Fibroblast of villous mesenchyme (primary cell): ENCODE measurements around the gene DCT. TPM values are rescaled to one million over a fixed set of nuclear protein-coding genes. Genes with fewer than 3 reads are reported as not detected.
"Not testable (repeated sequence)": the region's sequence is repeated elsewhere in the genome, so short reads cannot be mapped to it uniquely, and the experiment has no call there.

Source experiments
- DNase-seq: peaks from one replicate; pipeline ENCODE4 v3.0.0-alpha.2; 2010; ENCODE audit warnings: low read depth
- H3K4me3 ChIP-seq: 2 replicates; pipeline ENCODE4 v1.5.1; 2011; ENCODE audit warnings: low read depth, mild to moderate bottlenecking, low read length
- CTCF ChIP-seq: IDR thresholded peaks from 2 replicates; pipeline ENCODE4 v1.5.1; 2012; ENCODE audit warnings: low read depth, mild to moderate bottlenecking, low read length; ENCODE audit not compliant: insufficient read depth
- total RNA-seq: library from RNA; depleted of rRNA; stranded (reverse); fragments of >200 nt; gene quantifications from 2 replicates; pipeline ENCODE4 v1.2.3, GENCODE V29; 2012

The DCT gene
- total RNA-seq = not detected in 2 replicates

- no peak for DNase-seq
- H3K4me3 ChIP-seq = no peak within 1 kb of the TSS
- no peak for TF ChIP-seq CTCF
These were observed at the start of gene DCT for GRCh38 chr13:94479616-94480015. TSS of gene DCT (minus strand) at chr13:94479682. CDS start at chr13:94479255, 427 bp downstream.

DNA sequence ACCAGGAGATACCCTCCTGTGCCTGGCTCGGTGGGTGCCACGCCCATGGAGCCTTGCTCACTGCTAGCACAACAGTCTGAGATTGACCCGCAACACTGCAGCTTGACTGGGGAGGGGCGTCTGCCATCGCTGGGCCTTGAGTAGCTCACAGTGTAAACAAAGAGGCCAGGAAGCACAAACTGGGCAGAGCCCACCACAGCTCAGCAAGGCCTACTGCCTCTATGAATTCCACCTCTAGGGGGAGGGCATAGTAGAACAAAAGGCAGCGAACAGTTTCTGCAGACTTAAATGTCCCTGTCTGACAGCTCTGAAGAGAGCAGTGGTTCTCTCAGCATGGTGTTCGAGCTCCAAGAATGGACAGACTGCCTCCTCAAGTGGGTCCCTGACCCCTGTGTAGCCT, 47.5 kb upstream of the DCT start:
- DNase-seq, H3K4me3 ChIP-seq: not testable (repeated sequence)

GRCh38 chr13:94525781-94526180, 46.3 kb upstream of the DCT start:
- no peak for TF ChIP-seq CTCF
- no peak for DNase-seq
- no peak overlapping the region for H3K4me3 ChIP-seq

- DNase-seq = no peak
- H3K4me3 ChIP-seq = no peak overlapping the region
- no peak for TF ChIP-seq CTCF
These were observed 44.9 kb upstream of the DCT start for GRCh38 chr13:94524407-94524806.

- no peak for TF ChIP-seq CTCF
- DNase-seq = no peak
- no peak overlapping the region for H3K4me3 ChIP-seq
These were observed 40.5 kb upstream of the DCT start for GRCh38 chr13:94520001-94520400.

- no peak for DNase-seq
- TF ChIP-seq CTCF = no peak
- H3K4me3 ChIP-seq = no peak overlapping the region
These were observed 37.0 kb upstream of the DCT start for GRCh38 chr13:94516456-94516855.

DNA sequence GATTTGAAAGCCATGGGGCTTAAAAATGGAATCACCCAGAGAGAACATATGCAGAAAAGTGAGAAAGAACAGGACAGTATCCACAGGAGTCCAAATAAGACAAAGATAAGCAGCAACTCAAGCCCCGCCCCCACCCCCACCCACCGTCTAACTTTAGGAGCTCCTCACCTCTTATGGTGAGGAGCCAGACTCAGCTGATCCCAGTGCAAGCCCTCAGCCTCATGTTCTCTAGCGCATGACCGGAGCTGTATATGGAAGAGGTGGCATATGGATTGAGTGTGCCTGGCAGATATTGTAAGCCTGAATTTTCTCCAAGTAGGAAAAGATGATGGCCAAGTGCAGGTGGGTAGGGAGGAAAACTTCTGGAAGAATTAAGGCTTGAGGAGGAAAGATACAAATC, 36.4 kb upstream of the DCT start:
- no peak overlapping the region for H3K4me3 ChIP-seq
- TF ChIP-seq CTCF = no peak
- DNase-seq = no peak
